ENCODE results near the gene TMEM120B. TPM values are rescaled to one million over a fixed set of nuclear protein-coding genes. Genes with fewer than 3 reads are reported as not detected.

TMEM120B gene
- total RNA-seq, 1 donor from 2014 or later: 7.2 TPM

DNA sequence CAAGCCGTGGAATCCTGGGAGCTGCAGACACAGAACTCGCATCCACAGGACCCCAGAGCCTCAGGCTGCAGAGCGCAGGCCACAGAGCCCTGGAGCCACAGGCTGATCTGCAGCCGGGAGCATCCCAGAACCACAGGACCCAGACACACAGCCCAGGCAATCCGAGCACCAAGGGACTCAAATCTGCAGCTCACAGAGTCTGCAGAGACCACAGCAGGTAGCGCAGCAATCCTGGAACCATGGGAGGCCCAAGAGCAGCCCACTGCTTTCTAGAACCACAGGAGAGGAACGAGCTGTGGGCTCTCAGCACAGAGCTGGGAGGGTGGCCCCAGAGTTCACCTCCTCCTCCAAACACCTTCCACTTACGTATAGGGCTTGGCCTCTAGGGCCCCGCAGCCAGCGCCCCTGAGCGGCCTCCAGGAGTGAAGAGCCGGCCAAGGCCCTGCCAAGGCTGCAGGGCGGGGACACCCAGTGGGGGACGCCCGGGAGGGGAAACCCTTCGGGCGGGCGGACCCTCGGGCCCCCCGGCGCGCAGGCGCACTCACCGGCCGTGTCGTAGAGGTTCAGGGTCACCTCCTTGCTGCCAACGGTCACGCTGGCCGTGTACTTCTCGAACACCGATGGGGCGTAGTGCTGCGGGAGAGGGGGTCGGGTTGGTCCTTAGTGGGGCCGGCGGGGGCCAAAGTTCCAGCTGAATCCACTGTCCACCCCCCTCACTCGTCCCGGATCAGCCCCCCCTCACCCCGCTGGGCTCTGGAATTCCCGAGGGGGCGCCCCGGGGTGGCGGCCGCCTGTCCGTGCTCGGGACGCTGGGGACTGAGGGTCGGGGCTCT is 80.3 kb downstream of the TMEM120B start:
- no peak for DNase-seq

DNA sequence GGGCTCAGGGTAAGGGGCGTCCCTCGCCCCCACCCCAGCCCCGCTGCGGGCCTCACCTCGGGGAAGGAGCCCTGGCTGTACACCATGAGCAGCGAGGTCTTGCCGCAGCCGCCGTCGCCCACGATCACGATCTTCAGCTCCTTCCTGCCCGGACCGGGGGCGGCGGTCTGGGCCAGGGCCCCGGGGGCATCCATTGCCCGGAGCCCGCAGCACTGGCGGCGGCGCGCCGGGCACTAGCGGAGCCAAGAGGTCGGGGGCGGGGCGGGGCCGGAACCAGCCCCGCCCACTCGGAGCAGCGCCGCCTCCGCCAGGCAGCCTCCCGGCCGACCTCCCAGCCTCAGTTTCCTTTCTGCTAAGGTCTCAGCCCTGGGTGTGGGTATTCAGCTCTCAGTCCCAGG is 80.9 kb downstream of the TMEM120B start, which contains the start of gene RHOF:
TSS of gene RHOF (minus strand) at position 249 of the 398 bp plus-strand sequence. CDS start at position 194, 55 bp downstream.
- DNase-seq: no peak

DNA sequence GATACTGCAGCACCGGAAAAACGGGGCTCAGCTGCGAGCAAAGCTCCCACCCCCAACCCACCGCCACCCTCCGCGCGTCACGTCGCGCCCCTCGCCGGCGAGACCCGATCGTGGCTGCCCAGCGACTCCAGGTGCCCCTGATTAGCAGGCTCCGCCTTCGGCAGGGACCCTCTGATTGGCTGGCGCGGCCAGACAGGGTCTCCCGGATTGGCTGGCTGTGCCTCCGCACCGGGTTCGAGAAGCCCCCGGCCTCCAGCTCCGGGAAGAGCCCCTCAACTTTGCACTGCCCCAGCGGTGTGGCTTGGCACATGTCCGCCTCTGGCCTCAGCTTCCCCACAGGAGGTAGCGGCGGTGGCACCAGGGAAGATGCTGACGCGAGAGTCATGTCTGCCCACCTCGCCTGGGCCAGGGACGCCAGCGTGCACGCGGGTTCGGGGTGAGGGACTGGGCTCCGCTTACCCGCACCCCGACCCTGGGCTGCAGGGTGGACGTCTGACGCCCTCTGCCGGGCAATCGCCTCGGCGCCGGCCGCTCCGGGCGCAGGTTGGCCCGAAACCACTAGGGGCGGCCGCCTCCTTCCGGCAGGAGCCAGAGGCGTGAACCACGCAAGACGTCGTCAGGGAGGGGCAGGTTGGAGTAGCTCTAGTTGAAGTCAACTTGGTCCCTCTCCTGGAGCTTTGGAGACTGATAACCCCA is 81.4 kb downstream of the TMEM120B start:
- DNase-seq: peak; percentile 92

DNA sequence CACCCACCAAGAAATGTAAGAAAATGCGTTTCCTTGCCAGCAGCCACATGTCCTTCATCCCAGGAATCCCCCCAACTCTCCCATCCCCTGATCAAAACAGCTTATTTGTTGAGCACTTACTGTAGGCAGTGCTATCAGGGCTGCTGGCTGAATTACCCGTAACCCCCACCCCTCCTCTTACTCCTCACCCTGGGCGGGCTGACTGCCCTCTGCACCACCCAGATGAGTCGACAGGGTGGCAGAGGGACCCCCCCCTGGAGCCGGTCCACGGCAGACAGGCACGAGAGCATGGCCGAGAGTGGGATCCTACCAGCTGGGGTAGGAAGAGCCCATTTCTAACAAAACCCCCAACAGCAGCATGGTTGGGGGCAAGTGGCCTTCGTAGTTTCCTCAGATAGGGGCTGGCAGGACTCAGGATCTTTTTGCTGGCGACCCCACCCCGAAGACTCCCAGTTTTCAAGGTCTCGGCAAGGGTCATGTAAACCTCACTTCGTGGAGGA is 82.0 kb downstream of the TMEM120B start:
- no peak for DNase-seq

DNA sequence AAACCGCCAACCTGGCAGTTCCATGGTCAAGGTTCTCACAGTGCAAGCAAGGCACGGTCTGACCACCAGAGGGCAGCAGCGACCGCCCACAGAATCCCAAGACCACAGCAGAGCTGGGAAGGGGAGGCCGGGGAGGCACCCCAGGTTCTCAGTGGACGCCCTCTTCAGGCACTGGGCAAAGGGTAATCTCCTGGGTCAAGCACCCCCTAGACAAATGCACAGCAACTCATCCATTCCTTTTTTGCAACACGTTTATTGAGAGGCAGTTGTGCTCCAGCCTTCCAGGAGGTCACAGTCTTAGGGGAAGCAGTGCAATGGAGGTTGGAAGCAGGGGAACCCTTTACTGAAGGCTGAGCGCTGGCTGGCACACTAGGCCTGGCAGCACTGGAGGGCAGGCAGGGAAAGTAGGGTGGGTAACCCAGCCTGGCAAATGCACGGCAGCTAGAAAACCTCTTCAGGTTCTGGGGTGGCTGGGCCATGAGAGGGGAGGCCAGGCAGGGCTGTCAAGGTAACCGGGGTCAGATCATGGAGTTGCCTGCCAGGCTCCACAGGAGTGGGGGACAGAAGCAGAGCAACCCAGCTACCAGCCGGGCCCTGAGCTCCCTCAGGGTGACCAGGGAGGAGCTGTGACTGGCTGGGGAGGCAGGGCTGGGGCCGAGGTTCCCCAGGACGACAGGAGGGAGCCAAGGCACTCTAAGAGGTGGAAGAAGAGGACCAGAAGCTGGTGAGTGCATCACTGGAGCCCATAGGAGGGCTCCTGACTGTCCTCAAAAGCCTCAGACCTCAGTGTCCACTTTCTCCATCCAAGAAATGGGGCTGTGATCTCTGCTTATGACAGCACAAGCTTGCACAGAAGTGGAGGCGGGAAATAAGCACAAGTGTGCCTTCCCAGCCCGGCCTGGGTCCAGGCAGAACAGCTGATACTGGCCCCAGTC is 82.7 kb downstream of the TMEM120B start:
- DNase-seq: peak; percentile 67

DNA sequence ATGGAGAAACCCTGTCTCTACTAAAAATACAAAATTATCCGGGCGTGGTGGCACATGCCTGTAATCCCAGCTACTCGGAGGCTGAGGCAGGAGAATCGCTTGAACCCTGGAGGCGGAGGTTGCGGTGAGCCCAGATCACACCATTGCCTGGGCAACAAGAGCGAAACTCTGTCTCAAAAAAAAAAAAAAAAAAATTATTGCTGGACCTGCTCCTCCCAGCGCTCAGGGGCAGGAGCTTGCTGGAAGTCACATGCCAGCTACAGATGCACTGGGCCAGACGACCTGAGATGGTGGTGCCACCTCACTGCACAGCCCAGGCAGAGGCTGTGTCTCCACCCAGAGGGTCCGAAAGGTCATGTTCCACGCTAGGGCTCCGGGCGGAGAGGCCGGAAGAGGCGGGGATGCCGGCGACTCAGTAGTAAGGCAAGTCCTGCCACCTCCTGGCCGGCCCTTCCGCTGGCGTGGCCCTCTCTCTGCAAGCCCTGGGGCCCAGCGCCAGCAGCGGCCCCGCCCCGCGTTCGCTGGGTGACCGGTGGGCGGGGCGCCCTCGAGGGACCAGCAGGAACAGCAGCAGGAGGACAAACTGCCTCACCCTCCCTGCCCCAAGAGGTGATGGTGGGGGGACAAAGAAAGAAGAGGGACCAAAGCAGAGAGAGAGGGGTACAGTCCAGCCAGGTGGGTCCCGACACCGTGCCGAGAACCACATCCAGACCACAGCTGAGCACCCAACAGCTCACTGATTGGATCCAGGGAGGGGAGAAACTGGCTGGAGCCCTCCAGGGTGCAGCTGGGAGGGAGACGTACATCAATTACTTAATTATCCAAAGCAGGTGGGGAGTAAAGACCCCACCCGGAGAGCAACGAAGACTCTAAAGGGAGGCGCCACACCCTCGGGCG is 84.6 kb downstream of the TMEM120B start:
- peak; percentile 36 for DNase-seq

DNA sequence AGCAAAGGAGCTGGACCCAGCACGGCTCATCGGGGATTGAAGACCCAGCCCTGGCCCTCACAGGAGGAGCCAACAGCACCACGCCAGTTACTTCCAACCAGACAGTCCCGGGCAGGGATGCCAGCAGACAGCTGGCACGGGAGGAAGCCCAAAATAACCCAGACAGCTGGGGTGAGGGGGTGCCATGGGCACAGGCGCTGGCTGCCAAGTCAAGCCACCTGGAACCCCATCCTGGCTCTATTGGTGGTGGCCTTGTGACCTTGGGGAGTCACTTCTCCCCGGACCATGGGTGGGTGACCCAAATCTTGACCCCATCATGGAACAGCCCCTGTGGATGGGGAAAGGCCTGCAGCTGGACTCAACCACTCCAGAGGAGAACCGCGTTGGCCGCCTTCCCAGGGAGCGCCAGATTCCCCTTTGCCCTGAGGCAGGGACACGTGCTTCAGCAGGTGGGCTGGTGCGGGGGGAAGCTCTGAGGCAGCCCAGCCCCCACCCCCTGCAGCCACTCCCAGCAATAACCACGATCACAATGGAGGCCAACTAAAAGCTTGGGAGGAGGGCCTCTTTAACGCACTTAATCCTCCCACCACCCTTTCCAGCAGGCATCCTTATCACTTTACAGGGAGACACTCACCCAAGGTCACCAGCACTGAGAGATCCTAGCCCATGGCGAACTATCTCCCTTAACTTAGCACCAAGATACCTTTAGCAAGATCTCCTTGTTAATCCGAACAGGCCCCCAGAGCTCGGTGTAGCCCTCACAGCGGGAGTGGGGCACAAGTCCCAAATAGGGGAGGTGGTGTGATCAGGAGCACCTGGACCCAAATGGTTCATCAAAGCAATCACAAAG is 85.6 kb downstream of the TMEM120B start:
- no peak for DNase-seq

DNA sequence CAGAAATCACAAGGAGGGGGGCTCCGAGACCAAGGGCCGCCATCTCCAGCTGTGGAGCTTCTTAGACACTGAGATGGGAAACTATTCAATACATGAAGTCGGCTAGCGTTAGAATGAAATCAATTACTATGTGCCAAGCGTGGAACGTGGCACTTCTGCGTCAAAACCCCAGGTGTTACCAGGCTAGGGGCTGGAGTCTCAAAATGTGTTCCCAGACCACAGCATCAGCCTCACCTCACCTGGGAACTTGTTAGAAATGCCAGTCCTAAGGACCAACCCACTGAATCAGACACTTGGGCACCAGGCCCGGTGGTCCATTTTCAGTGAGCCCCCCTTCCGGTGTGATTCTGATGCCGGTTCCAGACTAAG is 86.2 kb downstream of the TMEM120B start:
- DNase-seq: no peak

DNA sequence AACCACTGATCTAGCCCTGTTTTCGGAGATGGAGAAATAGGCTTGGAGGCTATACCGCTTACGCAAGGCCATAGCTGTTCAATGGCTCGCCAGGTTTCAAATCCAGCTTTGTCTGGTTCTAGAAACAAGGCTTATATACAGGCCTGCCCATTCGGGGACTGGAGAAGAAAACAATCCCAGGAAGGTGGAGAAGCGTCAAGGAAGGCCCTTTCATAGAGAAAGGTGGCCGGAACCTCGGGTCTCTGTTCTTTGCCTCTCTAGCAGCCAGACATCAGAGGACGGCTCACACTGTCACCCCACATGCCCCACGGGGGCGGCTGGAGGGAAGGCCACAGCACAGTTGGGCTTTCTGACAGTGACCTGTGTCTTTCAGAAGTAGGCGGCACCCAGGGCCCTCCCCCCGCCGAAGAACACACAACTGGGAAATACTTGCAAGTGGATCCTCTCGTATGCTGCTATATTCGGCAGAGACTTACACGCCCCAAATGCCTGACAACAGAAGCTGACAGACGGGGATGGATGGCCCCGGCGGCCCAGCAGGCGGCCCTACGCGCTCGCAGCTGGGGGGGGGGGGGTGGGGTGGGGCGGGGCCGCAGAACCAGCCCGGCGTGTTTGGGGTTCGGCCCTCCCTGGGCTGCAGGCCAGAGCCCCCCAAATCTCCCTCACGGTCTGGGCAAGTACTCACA is 86.7 kb downstream of the TMEM120B start:
- peak; percentile 77 for DNase-seq

DNA sequence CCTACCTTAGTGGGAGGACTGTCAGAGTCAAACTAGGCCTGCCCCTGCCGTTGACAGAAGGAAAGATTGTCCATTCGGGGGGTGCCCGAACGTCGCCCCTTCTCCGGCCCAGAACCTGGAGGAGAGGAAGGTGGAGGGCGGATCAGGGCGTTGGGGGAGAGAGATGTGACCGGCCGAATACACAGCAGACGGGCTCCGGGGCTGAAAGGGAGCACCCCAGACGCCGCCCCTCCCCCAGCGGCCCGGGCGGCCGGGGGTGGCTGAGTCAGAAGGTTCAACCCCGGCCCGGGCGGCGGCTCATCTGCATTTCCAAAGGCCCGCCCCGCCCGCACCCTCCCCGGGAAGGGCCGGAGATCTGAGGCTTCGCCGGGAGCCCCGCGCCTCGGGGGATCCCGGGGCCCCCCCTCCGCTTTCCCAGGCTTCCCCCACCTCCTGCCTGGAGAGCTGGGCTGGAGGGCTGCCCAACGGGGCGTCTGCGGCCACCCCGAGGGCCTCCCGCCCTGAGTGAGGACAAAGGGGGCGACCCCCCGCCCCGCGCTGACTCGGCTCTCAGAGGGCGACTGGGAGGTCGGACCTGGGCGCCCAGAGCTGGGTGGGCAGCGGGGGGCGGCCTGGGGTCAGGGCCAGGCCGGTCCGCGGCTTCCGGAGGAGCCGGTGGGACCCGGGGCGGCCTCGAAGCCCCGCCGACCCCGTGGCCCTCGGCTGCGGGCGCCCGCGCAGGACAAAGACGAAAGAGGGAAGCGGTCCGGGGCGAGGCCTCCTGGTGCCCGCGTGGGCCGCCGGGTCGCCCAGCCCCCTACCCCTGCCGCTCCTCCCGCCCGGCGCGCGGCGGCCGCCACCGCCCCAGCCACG is 87.5 kb downstream of the TMEM120B start:
- DNase-seq: peak; percentile 60

DNA sequence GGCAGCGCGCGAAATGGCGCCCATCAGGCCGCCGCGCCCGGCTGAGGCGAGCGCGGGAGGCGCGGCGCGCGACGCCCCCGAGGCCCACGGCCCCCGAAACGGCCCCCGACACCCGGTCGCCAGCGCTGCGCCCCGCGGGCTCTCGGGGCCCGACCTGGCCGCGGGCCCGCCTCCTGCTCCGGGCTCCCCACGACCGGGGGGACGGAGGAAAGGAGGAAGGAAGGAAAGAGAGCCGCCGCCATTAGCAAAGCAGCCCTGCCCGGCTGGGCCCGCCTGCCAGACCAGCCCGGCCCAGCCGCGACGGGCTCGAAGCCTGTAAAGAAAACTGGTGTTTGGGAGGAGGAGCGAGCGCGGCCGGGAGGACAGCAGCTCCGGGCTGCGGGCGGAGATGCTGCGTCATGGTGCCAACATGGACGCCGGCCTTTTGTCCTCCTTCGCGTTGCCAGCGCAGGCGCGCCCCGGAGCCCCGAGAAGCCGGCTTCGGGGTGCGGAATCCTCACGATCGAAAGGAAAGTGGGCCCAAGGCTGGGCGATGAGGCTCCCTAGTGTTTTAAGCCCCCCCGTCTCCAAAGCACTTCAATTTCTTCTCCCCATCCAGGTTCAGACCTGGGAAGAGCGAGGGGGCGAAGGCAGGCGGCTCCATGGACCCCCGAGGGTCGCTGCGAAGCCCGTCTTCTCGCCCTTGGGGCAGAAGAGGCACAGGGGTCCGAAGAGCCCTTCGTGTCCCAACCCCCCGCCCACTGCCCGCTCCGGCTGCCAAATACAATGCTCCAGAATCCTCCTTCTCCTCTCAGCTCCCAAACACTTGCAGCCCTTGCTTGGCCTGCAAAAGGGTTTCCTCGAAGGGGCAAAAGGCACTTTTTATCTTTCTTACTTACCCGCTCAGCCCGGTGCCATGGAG is 88.4 kb downstream of the TMEM120B start:
- DNase-seq: peak; percentile 36

DNA sequence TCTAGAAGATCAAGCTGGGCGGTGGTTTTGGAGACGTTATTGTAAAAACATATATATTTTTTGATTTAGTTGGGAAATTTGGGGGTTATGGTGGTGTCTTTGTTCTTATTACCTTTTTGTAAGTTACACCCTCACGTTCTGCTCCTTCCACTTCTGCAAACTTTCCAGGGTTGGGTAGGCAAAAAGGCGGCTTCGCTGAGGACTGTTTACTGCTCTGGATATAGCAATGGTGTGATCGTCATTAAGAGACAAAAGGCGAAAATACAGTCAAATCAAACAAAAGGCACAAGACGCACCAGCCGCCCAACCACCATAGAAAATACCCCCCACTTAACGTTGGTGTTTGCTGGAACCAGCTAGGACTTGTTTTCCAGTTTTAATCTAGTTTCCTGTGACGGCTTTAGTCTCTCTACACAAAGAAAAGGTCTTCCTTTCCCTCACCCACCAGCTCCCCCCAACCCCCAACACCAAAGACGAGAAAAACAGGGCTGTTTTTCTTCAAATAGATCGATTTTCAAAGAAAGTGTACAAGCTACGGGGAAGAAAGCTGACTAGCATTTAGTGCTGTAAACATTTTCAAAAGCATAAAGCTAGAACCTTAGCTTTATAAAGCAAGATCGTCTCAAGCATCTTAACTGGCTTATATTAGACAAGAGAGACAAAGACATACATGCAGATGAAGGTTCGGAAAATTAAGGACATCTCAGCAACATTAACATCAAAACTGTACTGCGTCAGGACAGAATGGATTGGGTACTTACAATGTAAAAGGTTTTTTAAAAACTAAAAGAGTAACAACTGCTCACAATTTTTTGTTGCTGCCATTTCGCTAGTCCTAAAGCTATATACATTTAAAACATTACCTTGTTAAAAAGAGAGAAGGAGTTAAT is 89.3 kb downstream of the TMEM120B start:
- DNase-seq: peak; percentile 46

DNA sequence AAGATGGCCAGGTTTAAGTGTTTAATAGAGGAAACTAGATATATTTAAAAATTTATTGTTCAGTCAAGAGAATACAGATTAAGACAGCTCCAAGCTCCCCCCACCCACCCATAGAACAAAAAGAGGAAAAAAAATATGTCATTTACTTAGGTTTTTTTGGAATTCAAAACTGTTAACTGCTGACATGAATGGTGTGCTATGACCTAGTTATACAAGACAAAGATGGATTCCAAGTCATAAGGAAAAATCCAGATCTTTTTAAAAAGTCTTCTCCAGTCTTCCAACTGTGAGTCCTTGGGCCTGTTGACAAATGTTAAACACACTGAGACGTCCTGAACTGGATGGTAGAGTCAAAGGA is 89.9 kb downstream of the TMEM120B start:
- no peak for DNase-seq

DNA sequence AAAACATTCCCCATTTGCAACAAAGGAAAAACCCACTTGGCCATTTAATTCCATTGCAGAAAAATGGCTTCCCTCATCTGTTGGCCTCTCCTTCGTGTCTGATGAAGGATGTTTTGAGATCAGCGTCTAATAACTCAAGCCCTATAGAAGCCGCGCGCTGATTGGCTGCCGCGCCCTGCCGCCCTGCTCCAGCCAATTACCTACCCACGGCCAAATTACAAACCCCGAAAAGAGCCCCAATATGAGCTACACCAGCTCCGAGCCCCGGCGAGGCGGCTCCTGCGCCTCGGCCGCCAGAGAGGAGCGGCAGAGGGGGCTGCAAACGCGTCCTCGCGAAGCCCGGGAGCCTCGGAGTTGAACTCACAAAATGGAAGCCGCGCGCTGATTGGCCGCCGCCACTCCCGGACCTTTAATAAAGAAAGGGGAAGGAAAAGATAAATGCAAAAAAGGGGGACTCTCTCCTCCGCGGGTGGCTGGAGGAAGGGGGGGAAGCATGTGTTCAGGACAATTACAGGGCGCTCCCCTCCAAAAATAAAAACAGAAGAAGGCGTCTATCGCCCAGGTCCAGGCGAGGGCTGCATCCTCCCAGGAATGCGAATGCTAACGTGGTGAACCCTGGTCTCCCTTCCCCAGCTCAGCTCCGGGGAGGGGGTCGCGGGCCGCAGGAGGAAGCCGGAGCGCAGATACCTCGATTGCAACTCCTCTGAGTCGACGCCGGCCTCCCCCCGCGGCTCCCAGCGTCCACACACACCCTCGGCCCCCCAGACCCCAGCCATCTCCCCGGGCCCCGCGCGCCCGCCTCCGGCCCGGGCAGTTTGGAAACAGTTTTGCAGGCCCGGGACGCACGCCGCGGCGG is 90.5 kb downstream of the TMEM120B start:
- peak; percentile 98 for DNase-seq

DNA sequence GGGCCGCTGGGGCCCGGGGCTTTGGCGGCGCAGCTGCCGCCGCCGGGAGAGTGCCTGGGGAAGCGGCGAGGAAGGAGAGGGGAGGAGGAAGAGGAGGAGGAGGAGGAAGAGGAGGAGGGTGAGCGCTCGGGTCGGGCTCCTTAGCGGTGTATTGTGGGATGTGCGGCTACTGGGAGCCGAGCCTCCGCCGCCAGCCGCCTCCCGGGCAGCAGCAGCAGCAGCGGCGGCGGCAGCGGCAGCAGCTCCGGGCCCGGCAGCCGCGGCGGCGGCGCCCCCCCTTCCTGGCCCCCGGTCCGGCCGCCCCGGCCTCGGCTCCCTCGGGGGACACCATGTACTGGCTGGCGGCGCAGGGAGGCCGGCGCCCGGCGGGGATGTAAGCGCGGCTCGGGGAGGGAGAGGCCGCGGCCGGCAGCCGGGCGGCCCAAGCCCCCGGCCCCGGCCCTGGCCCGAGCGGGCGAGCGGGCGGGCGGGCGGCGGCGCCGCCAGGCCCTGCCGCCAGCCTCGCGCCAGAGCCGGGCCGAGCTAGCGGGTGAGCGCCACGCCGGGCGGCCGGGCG is 91.4 kb downstream of the TMEM120B start, which contains the start of gene SETD1B:
TSS of gene SETD1B (plus strand) at position 149 of the 556 bp plus-strand sequence. CDS start 729 bp downstream, outside the sequence.
- peak; percentile 23 for DNase-seq
